Smooth muscle cell (in vitro differentiated cells): ENCODE results near the gene EDAR. TPM values are rescaled to one million over a fixed set of nuclear protein-coding genes. Genes with fewer than 3 reads are reported as not detected.

ENCODE experiments used
- DNase-seq: peaks from one replicate; lab custom pipeline; 2025; ENCODE audit not compliant: unreplicated experiment; lab: John Stamatoyannopoulos, UW
- H2AFZ ChIP-seq: fragments of 200-600 bp; sonication (generic); 2 replicates; pipeline ENCODE4 v1.6.0; 2016; ENCODE audit warnings: antibody characterized with exemption, low read depth, mild to moderate bottlenecking
- H3F3A ChIP-seq: fragments of 200-600 bp; sonication (generic); 2 replicates; pipeline ENCODE4 v1.6.0; 2017; ENCODE audit warnings: antibody characterized with exemption, low read depth
- H3K27ac ChIP-seq: fragments of 200-600 bp; sonication (generic); 2 replicates; pipeline ENCODE4 v1.5.1; 2016; ENCODE audit warnings: low read depth, mild to moderate bottlenecking
- H3K27me3 ChIP-seq: fragments of 200-600 bp; sonication (generic); 2 replicates; pipeline ENCODE4 v1.6.1; 2016; ENCODE audit warnings: low read depth, mild to moderate bottlenecking
- H3K36me3 ChIP-seq: fragments of 200-600 bp; sonication (generic); 2 replicates; pipeline ENCODE4 v1.5.1; 2016; ENCODE audit warnings: low read depth
- H3K4me1 ChIP-seq: fragments of 200-600 bp; sonication (generic); 2 replicates; pipeline ENCODE4 v1.5.1; 2016; ENCODE audit warnings: low read depth
- H3K4me2 ChIP-seq: fragments of 200-600 bp; sonication (generic); 2 replicates; pipeline ENCODE4 v1.6.0; 2016; ENCODE audit warnings: mild to moderate bottlenecking
- H3K4me3 ChIP-seq: fragments of 200-600 bp; sonication (generic); 2 replicates; pipeline ENCODE4 v1.5.1; 2016; ENCODE audit warnings: mild to moderate bottlenecking
- H3K79me2 ChIP-seq: fragments of 200-600 bp; sonication (generic); 2 replicates; pipeline ENCODE4 v1.6.0; 2016; ENCODE audit warnings: low read depth, mild to moderate bottlenecking
- H3K9ac ChIP-seq: fragments of 200-600 bp; sonication (generic); 2 replicates; pipeline ENCODE4 v1.6.0; 2016; ENCODE audit warnings: low read depth
- H3K9me3 ChIP-seq: fragments of 200-600 bp; sonication (generic); replicated peaks from 2 replicates; pipeline ENCODE4 v1.5.1; 2016; ENCODE audit warnings: low read depth
- H4K20me1 ChIP-seq: fragments of 200-600 bp; sonication (generic); 2 replicates; pipeline ENCODE4 v1.6.0; 2016; ENCODE audit warnings: low read depth
- CTCF ChIP-seq: fragments of 200-600 bp; sonication (generic); IDR thresholded peaks from 2 replicates; pipeline ENCODE4 v1.5.1; 2017; ENCODE audit warnings: borderline replicate concordance, mild to moderate bottlenecking, antibody characterized with exemption; ENCODE audit not compliant: insufficient read depth, poor library complexity, severe bottlenecking
- WGBS: methylation state at CpG from one replicate; pipeline ENCODE4 v1.1.7; 2016; ENCODE audit warnings: low lambda C conversion rate; 5-methylcytosine and 5-hydroxymethylcytosine counted together
- polyA plus RNA-seq: library from polyadenylated mRNA; unstranded; fragments of >200 nt; fragmentation: Nextera tagmentation; extraction: Ambion mirVana; gene quantifications from 2 replicates; pipeline ENCODE4 v1.2.1, GENCODE V29; 2016
- total RNA-seq: library from RNA; depleted of rRNA; stranded (reverse); fragments of >200 nt; gene quantifications from 2 replicates; pipeline ENCODE4 v1.2.3, GENCODE V29; 2014

The EDAR gene
- total and polyA plus RNA-seq, 2 experiments from 2014 or later, result 0.09 TPM; not detected in 1

GRCh38 chr2:108910011-108910431, 79.0 kb downstream of the EDAR start:
- no peaks in the 10 kb centered on the region for H3K79me2 ChIP-seq
- H3K27ac ChIP-seq, result no peak overlapping the region
- H3K4me2 ChIP-seq, result no peak overlapping the region
- TF ChIP-seq CTCF, result no peak
- WGBS, result 92% methylated on average over 12 of the region's 12 CpGs
- no peaks in the 10 kb centered on the region for H3K4me1 ChIP-seq
- H3K27me3 ChIP-seq, result no peaks in the 10 kb centered on the region
- no peaks in the 10 kb centered on the region for H3K9me3 ChIP-seq
- no peaks in the 10 kb centered on the region for H3K36me3 ChIP-seq
- DNase-seq, result no peak
- H2AFZ ChIP-seq, result no peak overlapping the region
- H3K9ac ChIP-seq, result no peak overlapping the region
- H4K20me1 ChIP-seq, result no peaks in the 10 kb centered on the region
- no peaks in the 10 kb centered on the region for H3F3A ChIP-seq
- no peak overlapping the region for H3K4me3 ChIP-seq

GRCh38 chr2:108909275-108909823, 79.7 kb downstream of the EDAR start:
- 88% methylated on average over 9 of the region's 9 CpGs for WGBS

GRCh38 chr2:108908713-108909070, 80.3 kb downstream of the EDAR start:
- no peak overlapping the region for H3K4me2 ChIP-seq
- H3K79me2 ChIP-seq, result no peaks in the 10 kb centered on the region
- no peak overlapping the region for H3K4me3 ChIP-seq
- no peaks in the 10 kb centered on the region for H3K36me3 ChIP-seq
- 83% methylated on average over 1 of the region's 1 CpG for WGBS
- H3K27me3 ChIP-seq, result no peaks in the 10 kb centered on the region
- no peaks in the 10 kb centered on the region for H4K20me1 ChIP-seq
- no peak overlapping the region for H3K27ac ChIP-seq
- no peak overlapping the region for H3K9ac ChIP-seq
- H3K4me1 ChIP-seq, result no peaks in the 10 kb centered on the region
- no peak overlapping the region for H2AFZ ChIP-seq
- no peaks in the 10 kb centered on the region for H3F3A ChIP-seq
- H3K9me3 ChIP-seq, result no peaks in the 10 kb centered on the region
- TF ChIP-seq CTCF, result no peak
- no peak for DNase-seq

More at GRCh38 chr2:108909275-108909823, 79.7 kb downstream of the EDAR start:
- no peak for DNase-seq
- Histone ChIP-seq H3K4me2 (no peak overlapping the region), H4K20me1 (no peaks in the 10 kb centered on the region), H3K4me3 (no peak overlapping the region), H3K27ac (no peak overlapping the region), H2AFZ (no peak overlapping the region), H3K27me3 (no peaks in the 10 kb centered on the region), H3K9me3 (no peaks in the 10 kb centered on the region), H3K4me1 (no peaks in the 10 kb centered on the region), H3K36me3 (no peaks in the 10 kb centered on the region), H3K9ac (no peak overlapping the region), H3F3A (no peaks in the 10 kb centered on the region), H3K79me2 (no peaks in the 10 kb centered on the region)
- no peak for TF ChIP-seq CTCF
